GM12864 (cell line): Measurements from ENCODE around the gene RNH1.

Source experiments
- DNase-seq: peaks from one replicate; pipeline ENCODE4 v3.0.0-alpha.2; 2011; ENCODE audit warnings: low read depth
- H3K4me3 ChIP-seq: 2 replicates; pipeline ENCODE4 v1.5.1; 2011; ENCODE audit warnings: mild to moderate bottlenecking, low read depth, low read length, control low read depth
- CTCF ChIP-seq: IDR thresholded peaks from 2 replicates; pipeline ENCODE4 v1.5.1; 2011; ENCODE audit warnings: low read depth, mild to moderate bottlenecking, moderate library complexity, low read length, control low read depth, inconsistent platforms; ENCODE audit errors: missing control alignments

RNH1 gene

GRCh38 chr11:495537-495931, 11.5 kb downstream of the RNH1 start:
- no peak overlapping the region for H3K4me3 ChIP-seq
- TF ChIP-seq CTCF = no peak
- no peak for DNase-seq

- no peak for DNase-seq
- no peak overlapping the region for H3K4me3 ChIP-seq
- TF ChIP-seq CTCF = no peak
Measured at GRCh38 chr11:494761-495536, 12.1 kb downstream of the RNH1 start.

GRCh38 chr11:492427-493226, 14.4 kb downstream of the RNH1 start:
- H3K4me3 ChIP-seq = no peak overlapping the region
- no peak for DNase-seq
- TF ChIP-seq CTCF = no peak

DNA sequence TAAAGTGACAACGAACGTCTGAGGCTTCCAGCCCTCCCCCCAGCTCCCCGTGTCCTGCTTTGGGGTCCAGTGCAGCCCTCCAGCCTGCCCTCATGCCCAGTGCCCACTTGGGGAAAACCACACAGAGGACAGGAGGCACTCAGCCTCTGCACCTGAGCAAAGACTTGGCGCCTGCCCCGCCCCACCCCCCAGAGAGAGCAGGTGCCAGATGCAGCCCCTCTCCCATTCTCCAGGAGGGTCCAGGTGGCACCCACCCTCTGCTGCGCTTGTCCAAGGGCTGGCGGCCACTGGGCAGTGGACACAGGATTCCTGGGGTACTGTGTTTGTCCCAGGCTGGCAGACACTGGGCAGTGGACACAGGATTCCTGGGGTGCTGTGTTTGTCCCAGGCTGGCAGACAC, 15.7 kb downstream of the RNH1 start:
- H3K4me3 ChIP-seq = no peak overlapping the region
- DNase-seq = no peak
- TF ChIP-seq CTCF = no peak

- no peak for TF ChIP-seq CTCF
- no peak overlapping the region for H3K4me3 ChIP-seq
- no peak for DNase-seq
Measured at GRCh38 chr11:490930-491260, 16.1 kb downstream of the RNH1 start.

DNA sequence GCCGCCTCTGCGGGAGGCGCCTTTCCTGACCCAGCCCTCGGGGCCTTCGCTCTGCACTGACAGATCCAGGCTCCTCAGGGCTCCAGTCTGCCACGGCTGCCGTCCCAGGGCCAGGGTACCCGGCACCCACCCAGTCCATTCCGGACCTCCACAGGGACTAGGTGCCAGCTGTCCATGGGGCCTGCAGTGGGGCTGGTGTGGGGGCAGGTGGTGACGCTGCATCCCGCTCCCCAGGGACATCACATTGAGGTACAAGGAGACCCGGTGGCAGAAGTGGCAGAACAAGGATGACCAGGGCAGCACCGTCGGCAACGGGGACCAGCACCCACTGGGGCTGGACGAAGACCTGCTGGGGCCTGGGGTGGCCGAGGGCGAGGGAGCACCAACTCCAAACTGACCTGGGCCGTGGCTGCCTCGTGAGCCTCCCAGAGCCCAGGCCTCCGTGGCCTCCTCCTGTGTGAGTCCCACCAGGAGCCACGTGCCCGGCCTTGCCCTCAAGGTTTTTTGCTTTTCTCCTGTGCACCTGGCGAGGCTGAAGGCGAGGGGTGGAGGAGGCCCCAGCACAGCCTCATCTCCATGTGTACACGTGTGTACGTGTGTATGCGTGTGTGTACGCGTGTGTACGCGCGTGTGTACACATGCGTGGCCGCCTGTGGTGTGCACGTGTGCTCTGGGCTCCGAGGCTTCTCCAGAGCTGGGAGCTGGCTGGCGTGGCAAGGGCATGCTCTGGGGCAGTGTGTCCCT, 16.7 kb downstream of the RNH1 start:
- H3K4me3 ChIP-seq = no peak overlapping the region
- no peak for DNase-seq
- TF ChIP-seq CTCF = no peak
